K562 (cell line): ENCODE data around the gene CIB2. TPM values are rescaled to one million over a fixed set of nuclear protein-coding genes. Genes with fewer than 3 reads are reported as not detected.

ENCODE experiments used
- ATAC-seq: fragments of 200-7000 bp; cut with Tn5 transposase; 3 replicates; pipeline ENCODE4 v1.9.1; 2020; ENCODE audit warnings: moderate library complexity
- BruUV-seq: library from RNA; stranded (reverse); fragments of 400-500 nt; replicated peaks from 2 replicates; lab custom pipeline; 2021; lab: Mats Ljungman, UMichigan
- CTCF ChIA-PET: fragments of 300-600 bp; formaldehyde crosslinking; extraction: SDS; loops from one replicate; lab custom pipeline; 2021; ENCODE audit warnings: low intra/inter-chr PET ratio; lab: Yijun Ruan, JAX
- POLR2A ChIA-PET: fragments of 300-600, 350-650 bp; sonication (Branson Sonifier 250); formaldehyde crosslinking; extraction: SDS; loops from one replicate; lab custom pipeline; 2021; ENCODE audit warnings: antibody characterized with exemption, inconsistent platforms; lab: Yijun Ruan, JAX
- DNase-seq, 4 experiments: peaks; one replicate each; pipeline versions ENCODE4 v3.0.0 to v3.0.0-alpha.2; 2011 to 2018; ENCODE audit warnings: low spot score in 3 of 4, mixed read lengths in 3 of 4; ENCODE audit errors: extremely low read depth in 1 of 4
- FAIRE-seq: peaks from 2 replicates; lab custom pipeline; 2011; peaks lifted over from hg19 to GRCh38; lab: Jason Lieb, UNC
- H2AFZ ChIP-seq: 2 replicates; pipeline ENCODE4 v1.6.0; 2011; ENCODE audit warnings: low read depth, low read length, control low read depth, inconsistent platforms
- H3K27ac ChIP-seq: fragments of 200-600 bp; 3 replicates; pipeline ENCODE4 v1.8.0; 2011; ENCODE audit warnings: low read depth, mild to moderate bottlenecking, control low read depth, inconsistent platforms, low read length, moderate library complexity, mixed read lengths; ENCODE audit errors: extremely low read depth
- H3K27me3 ChIP-seq, 2 experiments: fragments of 300-600 bp in 1 of 2; 2 replicates in 1 of 2; 3 replicates in 1 of 2; pipeline versions ENCODE4 v1.6.0 to v1.8.0; 2011; ENCODE audit warnings: inconsistent platforms in 2 of 2, low read length in 2 of 2, mild to moderate bottlenecking in 1 of 2, mixed read lengths in 1 of 2, moderate library complexity in 1 of 2; ENCODE audit not compliant: control insufficient read depth in 2 of 2, insufficient read depth in 2 of 2
- H3K36me3 ChIP-seq: fragments of 300-600 bp; 3 replicates; pipeline ENCODE4 v1.8.0; 2011; ENCODE audit warnings: mild to moderate bottlenecking, low read length, inconsistent platforms; ENCODE audit not compliant: control insufficient read depth, insufficient read depth
- H3K4me1 ChIP-seq, 2 experiments: fragments of 200-600 bp in 1 of 2; replicated peaks in 1 of 2; 2 replicates in 1 of 2; 3 replicates in 1 of 2; pipeline versions ENCODE4 v1.5.1 to v1.8.0; 2011; ENCODE audit warnings: inconsistent platforms in 2 of 2, low read length in 2 of 2, mild to moderate bottlenecking in 1 of 2, mixed read lengths in 1 of 2, moderate library complexity in 1 of 2; ENCODE audit not compliant: control insufficient read depth in 2 of 2, insufficient read depth in 2 of 2
- H3K4me2 ChIP-seq: 2 replicates; pipeline ENCODE4 v1.6.1; 2011; ENCODE audit warnings: low read length, control low read depth, inconsistent platforms, mixed read lengths; ENCODE audit not compliant: insufficient read depth
- H3K4me3 ChIP-seq: fragments of 200-600 bp; sonication (generic), shearing (Covaris generic); 2 replicates; pipeline ENCODE4 v1.5.1; 2016; ENCODE audit warnings: control low read depth, inconsistent platforms
- H3K79me2 ChIP-seq: fragments of 200-600 bp; 3 replicates; pipeline ENCODE4 v1.8.0; 2011; ENCODE audit warnings: low read length, inconsistent platforms; ENCODE audit not compliant: control insufficient read depth, insufficient read depth
- H3K9ac ChIP-seq, 2 experiments: 2 replicates each; pipeline versions ENCODE4 v1.6.0 to v1.6.1; 2011; ENCODE audit warnings: low read depth in 2 of 2, low read length in 2 of 2, control low read depth in 1 of 2, inconsistent platforms in 1 of 2, mild to moderate bottlenecking in 1 of 2, mixed read lengths in 1 of 2; ENCODE audit not compliant: insufficient read depth in 1 of 2
- H3K9me1 ChIP-seq: one replicate; pipeline ENCODE4 v1.6.0; 2011; ENCODE audit warnings: inconsistent platforms, mild to moderate bottlenecking, low read length, moderate library complexity; ENCODE audit not compliant: control insufficient read depth, insufficient read depth
- H3K9me3 ChIP-seq: replicated peaks from 2 replicates; pipeline ENCODE4 v1.5.1; 2011; ENCODE audit warnings: low read depth, low read length, inconsistent platforms; ENCODE audit not compliant: control insufficient read depth, insufficient read depth
- H4K20me1 ChIP-seq: replicated peaks from 2 replicates; pipeline ENCODE4 v1.6.1; 2011; ENCODE audit warnings: low read length, inconsistent platforms, mixed read lengths; ENCODE audit not compliant: control insufficient read depth, insufficient read depth
- BRD9 ChIP-seq: fragments of 450-650 bp; IDR thresholded peaks from 2 replicates; pipeline ENCODE4 v1.6.1; 2018; ENCODE audit warnings: low read depth; ENCODE audit not compliant: partially characterized antibody
- ETV6 ChIP-seq, 3 experiments: fragments of 150-350 bp in 1 of 3; sonication (generic) in 1 of 3; formaldehyde crosslinking in 1 of 3; IDR thresholded peaks; 2 replicates each; pipeline versions ENCODE4 v1.6.1 to v1.8.0; 2014 to 2022; ENCODE audit warnings: borderline replicate concordance in 2 of 3, low read depth in 2 of 3, antibody characterized with exemption in 1 of 3, low read length in 1 of 3, mild to moderate bottlenecking in 1 of 3, missing genetic modification reagents in 1 of 3
- ILK ChIP-seq: fragments of 450-650 bp; IDR thresholded peaks from 2 replicates; pipeline ENCODE4 v1.6.1; 2016; ENCODE audit warnings: missing genetic modification characterization, low read depth, mild to moderate bottlenecking, missing compliant biosample characterization, moderate library complexity, borderline replicate concordance
- KLF10 ChIP-seq: fragments of 250-450 bp; sonication (Bioruptor Pico); IDR thresholded peaks from 2 replicates; pipeline ENCODE4 v1.6.1; 2021; ENCODE audit warnings: matching md5 sums
- NEUROD1 ChIP-seq: fragments of 150-350 bp; IDR thresholded peaks from 2 replicates; pipeline ENCODE4 v1.6.1; 2014; ENCODE audit warnings: borderline replicate concordance, low read length, low read depth; ENCODE audit not compliant: partially characterized antibody
- NONO ChIP-seq, 2 experiments: fragments of 200-400 bp in 1 of 2; fragments of 450-650 bp in 1 of 2; formaldehyde crosslinking in 1 of 2; IDR thresholded peaks; 2 replicates each; pipeline ENCODE4 v1.6.1; 2017; ENCODE audit warnings: low read depth in 2 of 2, mild to moderate bottlenecking in 2 of 2, moderate library complexity in 2 of 2, low read length in 1 of 2
- NR3C1 ChIP-seq: sonication (generic); formaldehyde crosslinking; IDR thresholded peaks from 2 replicates; pipeline ENCODE4 v1.8.1; 2022; ENCODE audit warnings: missing genetic modification reagents
- POLR2AphosphoS2 ChIP-seq: IDR thresholded peaks from 2 replicates; pipeline ENCODE4 v1.6.1; 2012; ENCODE audit warnings: low read length, improper control_type of control experiment
- RBBP5 ChIP-seq: fragments of 200-600 bp; sonication (generic); IDR thresholded peaks from 2 replicates; pipeline ENCODE4 v1.6.1; 2012; ENCODE audit warnings: borderline replicate concordance, mild to moderate bottlenecking, low read length, control low read depth, inconsistent platforms; ENCODE audit not compliant: insufficient read depth, poor library complexity, severe bottlenecking
- SMC3 ChIP-seq: conservative IDR thresholded peaks from 2 replicates; pipeline ENCODE4 v1.6.1; 2011; ENCODE audit warnings: low read depth, low read length, improper control_type of control experiment; ENCODE audit not compliant: insufficient read depth
- TGIF2 ChIP-seq: sonication (generic); formaldehyde crosslinking; IDR thresholded peaks from 2 replicates; pipeline ENCODE4 v1.8.1; 2022; ENCODE audit warnings: mild to moderate bottlenecking, missing genetic modification reagents, moderate library complexity
- ZC3H11A ChIP-seq: IDR thresholded peaks from 2 replicates; pipeline ENCODE4 v1.6.1; 2012; ENCODE audit warnings: low read depth, low read length, improper control_type of control experiment
- ZFP36 ChIP-seq: fragments of 150-350 bp; IDR thresholded peaks from 2 replicates; pipeline ENCODE4 v1.6.1; 2018; ENCODE audit warnings: low read length, low read depth; ENCODE audit not compliant: partially characterized antibody
- ZNF12 ChIP-seq: sonication (generic); formaldehyde crosslinking; IDR thresholded peaks from 2 replicates; pipeline ENCODE4 v1.4.0; 2020; ENCODE audit warnings: mild to moderate bottlenecking, missing genetic modification reagents
- ZNF121 ChIP-seq: sonication (generic); formaldehyde crosslinking; conservative IDR thresholded peaks from 2 replicates; pipeline ENCODE4 v1.8.0; 2022; ENCODE audit warnings: missing genetic modification reagents
- ZNF124 ChIP-seq: sonication (generic); formaldehyde crosslinking; IDR thresholded peaks from 2 replicates; pipeline ENCODE4 v1.8.1; 2022; ENCODE audit warnings: missing genetic modification reagents
- ZNF133 ChIP-seq: fragments of 250-450 bp; sonication (Bioruptor Pico); IDR thresholded peaks from 2 replicates; pipeline ENCODE4 v1.4.0; 2020; ENCODE audit warnings: mild to moderate bottlenecking
- ZSCAN32 ChIP-seq: fragments of 450-650 bp; formaldehyde crosslinking; IDR thresholded peaks from 2 replicates; pipeline ENCODE4 v1.4.0; 2020; ENCODE audit warnings: mild to moderate bottlenecking, moderate library complexity
- ZZZ3 ChIP-seq: fragments of 450-650 bp; IDR thresholded peaks from 2 replicates; pipeline ENCODE4 v1.6.1; 2016; ENCODE audit warnings: antibody characterized with exemption, mild to moderate bottlenecking, moderate library complexity
- WGBS: fragments of 100-300 bp; shearing (Covaris generic); methylation state at CpG from one replicate; pipeline ENCODE4 v1.1.6; 2016; ENCODE audit warnings: low coverage, mixed read lengths; ENCODE audit not compliant: insufficient coverage; ENCODE audit errors: missing lambda C conversion rate; 5-methylcytosine and 5-hydroxymethylcytosine counted together
- in situ Hi-C: fragments of 300-500 bp; cut with MboI; formaldehyde crosslinking; loops from 4 replicates; pipeline ENCODE4 v1.15.0; 2018; ENCODE audit warnings: inconsistent platforms, mixed read lengths
- intact Hi-C: fragments of 100-400 bp; cut with micrococcal nuclease; formaldehyde crosslinking; loops from 2 replicates; pipeline ENCODE4 v1.14.2; 2022
- polyA plus RNA-seq, 8 experiments: library from polyadenylated mRNA; depleted of rRNA in 4 of 8; stranded (reverse) in 5 of 8; unstranded in 3 of 8; fragments of >200 nt; fragmentation: Nextera tagmentation in 2 of 8; fragmentation: Illumina TruSeq in 1 of 8; extraction: Ambion mirVana in 2 of 8; extraction: Trizol in 1 of 8; gene quantifications; 2 replicates each; pipeline versions ENCODE4 v1.2.1 to v1.2.3, GENCODE V29; 2011 to 2014; ENCODE audit warnings: inconsistent platforms in 1 of 8, missing spikeins in 1 of 8
- total RNA-seq, 7 experiments: library from RNA; depleted of rRNA in 6 of 7; stranded (reverse); fragments of >200 nt in 6 of 7; fragmentation: Illumina TruSeq in 2 of 7; extraction: Trizol in 2 of 7; gene quantifications; 2 replicates each; pipeline versions ENCODE4 v1.2.1 to v1.2.3, GENCODE V29; 2011 to 2021; ENCODE audit warnings: low replicate concordance in 1 of 7
- TF ChIP-seq, protein P1 (sequence below): sonication (generic); formaldehyde crosslinking; IDR thresholded peaks from 2 replicates; pipeline ENCODE4 v1.8.0; 2022; ENCODE audit warnings: mild to moderate bottlenecking, low read depth, missing genetic modification reagents

CIB2 gene
- total and polyA plus RNA-seq, 9 of the 15 experiments (the other 6 are each of a cell fraction or from before 2014, with no cell fraction given), result 1.5 to 37.4 (median 19.4) TPM

DNA sequence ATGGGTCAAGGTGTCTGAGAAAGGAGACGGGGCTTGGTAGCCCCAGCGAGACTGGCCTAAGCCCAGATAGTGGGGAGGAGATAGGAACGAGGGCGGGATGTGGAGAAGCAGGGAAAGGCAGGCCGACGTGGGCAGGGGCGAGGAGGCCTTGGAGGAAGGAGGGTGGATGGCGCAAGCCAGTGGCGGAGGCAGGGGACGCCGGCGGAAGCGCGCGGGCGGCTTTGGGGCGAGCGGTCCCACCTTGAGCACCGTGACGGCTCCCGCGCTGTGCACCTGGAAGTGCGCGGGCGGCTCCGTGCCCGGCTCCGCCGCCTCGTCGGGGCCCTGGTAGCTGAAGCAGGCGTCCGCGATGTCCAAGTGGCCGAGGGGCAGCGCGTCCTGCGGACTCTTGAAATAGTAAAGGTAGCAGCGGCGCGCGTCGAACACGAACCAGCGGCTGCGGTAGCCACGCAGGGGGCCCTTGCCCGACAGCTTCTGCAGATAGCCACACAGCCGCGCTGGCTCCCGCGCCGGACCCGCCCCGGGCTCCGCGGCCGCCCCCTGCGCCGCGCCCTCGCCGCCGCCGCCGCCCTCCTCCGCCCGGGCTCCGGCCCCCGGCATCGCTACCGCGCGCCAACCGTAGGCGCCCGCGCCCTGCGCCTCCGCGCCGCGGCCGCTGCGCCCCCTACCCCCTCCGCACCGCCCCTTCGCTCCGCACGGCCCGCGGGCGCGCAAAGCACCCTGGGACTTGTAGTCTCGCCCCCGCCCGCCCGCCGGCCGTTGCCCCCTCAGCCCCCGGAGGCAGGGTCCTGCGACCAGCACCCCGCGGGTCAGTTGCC is 54.0 kb downstream of the CIB2 start, which contains the start of gene TBC1D2B:
Gene TBC1D2B (minus strand): TSS at position 659 of the 818 bp plus-strand sequence. CDS start 59 bp downstream, at position 600.
- POLR2A ChIA-PET, result interaction anchor here (1.0 kb wide), 1 partner anchor 18 kb away, joined by 3 read pairs; no protein-coding TSS in a partner anchor
- H3K9me1 ChIP-seq, result no peaks in the 10 kb centered on the region
- H3K36me3 ChIP-seq, result no peaks in the 10 kb centered on the region
- H3K4me1 ChIP-seq, result peaks cover 10 to 17% of the 10 kb centered on the region in 2 experiments; a peak in 3 of 5 replicates
- DNase-seq (peak; percentile 75 to 93 (median 86)), FAIRE-seq (no peak), ATAC-seq (peak; percentile 87)
- H3K9me3 ChIP-seq, result no peaks in the 10 kb centered on the region
- H3K9ac ChIP-seq, result peak within 1 kb of the TSS; percentile 66 to 96
- H3K4me3 ChIP-seq, result peak within 1 kb of the TSS; percentile 81
- CTCF ChIA-PET, result no interaction called here
- peak within 1 kb of the TSS; percentile 97 for H2AFZ ChIP-seq
- 1% methylated on average over 64 of the region's 104 CpGs for WGBS
- H3K4me2 ChIP-seq, result peak within 1 kb of the TSS; percentile 93
- no TSS peak for BruUV-seq
- in situ Hi-C loops (no loop called here), intact Hi-C loops (no loop called here)
- H3K27ac ChIP-seq, result peak within 1 kb of the TSS; percentile 55; the same call in 2 of the 3 replicates
- H3K27me3 ChIP-seq, result no peaks in the 10 kb centered on the region
- peaks cover 10% of the 10 kb centered on the region; the same call in 2 of the 3 replicates for H3K79me2 ChIP-seq
- peaks cover 9% of the 10 kb centered on the region for H4K20me1 ChIP-seq
- TF ChIP-seq NEUROD1, result peak; percentile 25
- no peak for TF ChIP-seq ETV6 (IDR thresholded peaks at IDR 0.05; ENCODE audit: borderline replicate concordance in 1 of 2, low read depth in 2 of 2, low read length in 1 of 2)
- no peak for TF ChIP-seq ETV6 (CRISPR knock-in tag; IDR thresholded peaks at IDR 0.05; ENCODE audit: borderline replicate concordance)
- no peak for TF ChIP-seq NR3C1 (CRISPR knock-in tag)
- TF ChIP-seq TGIF2 (CRISPR knock-in tag), result no peak
- TF ChIP-seq ILK, result no peak
- TF ChIP-seq RBBP5, result peak; percentile 83
- TF ChIP-seq ZNF133 (CRISPR knock-in tag), result no peak
- TF ChIP-seq ZNF121 (CRISPR knock-in tag), result no peak
- no peak for TF ChIP-seq ZSCAN32 (CRISPR knock-in tag)
- TF ChIP-seq, protein P1, sequence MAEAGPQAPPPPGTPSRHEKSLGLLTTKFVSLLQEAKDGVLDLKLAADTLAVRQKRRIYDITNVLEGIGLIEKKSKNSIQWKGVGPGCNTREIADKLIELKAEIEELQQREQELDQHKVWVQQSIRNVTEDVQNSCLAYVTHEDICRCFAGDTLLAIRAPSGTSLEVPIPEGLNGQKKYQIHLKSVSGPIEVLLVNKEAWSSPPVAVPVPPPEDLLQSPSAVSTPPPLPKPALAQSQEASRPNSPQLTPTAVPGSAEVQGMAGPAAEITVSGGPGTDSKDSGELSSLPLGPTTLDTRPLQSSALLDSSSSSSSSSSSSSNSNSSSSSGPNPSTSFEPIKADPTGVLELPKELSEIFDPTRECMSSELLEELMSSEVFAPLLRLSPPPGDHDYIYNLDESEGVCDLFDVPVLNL (CRISPR knock-in tag), result no peak
- no peak for TF ChIP-seq ZNF12
- TF ChIP-seq ZC3H11A, result no peak
- no peak for TF ChIP-seq KLF10 (CRISPR knock-in tag)
- no peak for TF ChIP-seq BRD9
- TF ChIP-seq ZZZ3, result no peak
- no peak for TF ChIP-seq ZFP36
- TF ChIP-seq POLR2AphosphoS2, result no peak
- TF ChIP-seq ZNF124, result no peak
- TF ChIP-seq NONO (IDR thresholded peaks at IDR 0.05; ENCODE audit: low read depth in 2 of 2, low read length in 1 of 2), result peak in 1 of 2 experiments; percentile 54; a peak in 1 of 4 replicates
- no peak for TF ChIP-seq SMC3
